RWPE2 (cell line): ENCODE measurements around the gene NALCN.

Experiments
- ATAC-seq: fragments of 200-7000 bp; cut with Tn5 transposase; 3 replicates; pipeline ENCODE4 v1.9.1; 2021; ENCODE audit warnings: low read depth
- DNase-seq: peaks from one replicate; pipeline ENCODE4 v3.0.0-alpha.2; 2020; ENCODE audit warnings: low spot score
- H3K27ac ChIP-seq: fragments of 450-650 bp; 2 replicates; pipeline ENCODE4 v1.5.1; 2017; ENCODE audit warnings: mild to moderate bottlenecking; ENCODE audit not compliant: poor library complexity, severe bottlenecking
- H3K27me3 ChIP-seq: fragments of 250-450 bp; sonication (Bioruptor Pico); 2 replicates; pipeline ENCODE4 v1.5.1; 2021; ENCODE audit warnings: mild to moderate bottlenecking, moderate library complexity; ENCODE audit not compliant: insufficient read depth, poor library complexity, severe bottlenecking
- H3K36me3 ChIP-seq: fragments of 250-450 bp; sonication (Bioruptor Pico); 2 replicates; pipeline ENCODE4 v1.5.1; 2020; ENCODE audit warnings: low read depth, mild to moderate bottlenecking, moderate library complexity
- H3K4me1 ChIP-seq: fragments of 250-450 bp; sonication (Bioruptor Pico); 2 replicates; pipeline ENCODE4 v1.5.1; 2021; ENCODE audit warnings: mild to moderate bottlenecking, moderate library complexity; ENCODE audit not compliant: insufficient read depth, poor library complexity, severe bottlenecking
- H3K4me3 ChIP-seq: fragments of 250-450 bp; sonication (Bioruptor Pico); 2 replicates; pipeline ENCODE4 v1.5.1; 2021; ENCODE audit warnings: mild to moderate bottlenecking, moderate library complexity; ENCODE audit not compliant: severe bottlenecking
- H3K9me3 ChIP-seq: fragments of 250-450 bp; sonication (Bioruptor Pico); 2 replicates; pipeline ENCODE4 v1.5.1; 2021; ENCODE audit warnings: mild to moderate bottlenecking, moderate library complexity; ENCODE audit not compliant: severe bottlenecking
- CTCF ChIP-seq: fragments of 450-650 bp; IDR thresholded peaks from one replicate; pipeline ENCODE4 v1.5.1; 2017; ENCODE audit warnings: mild to moderate bottlenecking, moderate library complexity; ENCODE audit not compliant: poor library complexity, severe bottlenecking

Gene NALCN

GRCh38 chr13:101383595-101383994 is 32.7 kb downstream of the NALCN start:
- ATAC-seq (no peak), DNase-seq (no peak)
- H3K9me3 ChIP-seq: no peaks in the 10 kb centered on the region
- no peak for TF ChIP-seq CTCF
- no peaks in the 10 kb centered on the region for H3K4me1 ChIP-seq
- H3K4me3 ChIP-seq: no peak overlapping the region
- H3K27ac ChIP-seq: no peak overlapping the region
- no peaks in the 10 kb centered on the region for H3K36me3 ChIP-seq
- H3K27me3 ChIP-seq: no peaks in the 10 kb centered on the region

- TF ChIP-seq CTCF: no peak
- Histone ChIP-seq H3K4me1 (no peaks in the 10 kb centered on the region), H3K9me3 (no peaks in the 10 kb centered on the region), H3K36me3 (no peaks in the 10 kb centered on the region), H3K27ac (no peak overlapping the region), H3K27me3 (no peaks in the 10 kb centered on the region), H3K4me3 (no peak overlapping the region)
- no peak for DNase-seq
- ATAC-seq: no peak
These were observed 33.6 kb downstream of the NALCN start for GRCh38 chr13:101382701-101383100.

- no peak for DNase-seq
- Histone ChIP-seq H3K36me3 (no peaks in the 10 kb centered on the region), H3K4me1 (no peaks in the 10 kb centered on the region), H3K27me3 (no peaks in the 10 kb centered on the region), H3K27ac (no peak overlapping the region), H3K4me3 (no peak overlapping the region), H3K9me3 (no peaks in the 10 kb centered on the region)
- ATAC-seq: no peak
- TF ChIP-seq CTCF: no peak
These were observed 34.2 kb downstream of the NALCN start for GRCh38 chr13:101382086-101382485.

GRCh38 chr13:101360525-101360924 is 55.8 kb downstream of the NALCN start:
- Histone ChIP-seq H3K27ac (no peak overlapping the region), H3K27me3 (no peaks in the 10 kb centered on the region), H3K9me3 (no peaks in the 10 kb centered on the region), H3K4me1 (no peaks in the 10 kb centered on the region), H3K36me3 (no peaks in the 10 kb centered on the region), H3K4me3 (no peak overlapping the region)
- no peak for ATAC-seq
- no peak for TF ChIP-seq CTCF
- no peak for DNase-seq

GRCh38 chr13:101354895-101355294 is 61.4 kb downstream of the NALCN start:
- Histone ChIP-seq H3K9me3 (no peaks in the 10 kb centered on the region), H3K27ac (no peak overlapping the region), H3K36me3 (no peaks in the 10 kb centered on the region), H3K4me3 (no peak overlapping the region), H3K4me1 (no peaks in the 10 kb centered on the region), H3K27me3 (no peaks in the 10 kb centered on the region)
- no peak for TF ChIP-seq CTCF
- no peak for ATAC-seq
- no peak for DNase-seq
